ENCODE results near the gene FSTL3.
A peak's percentile ranks its signal among the peaks of the same experiment; 100 is the strongest.
"Not testable (repeated sequence)": the region's sequence is repeated elsewhere in the genome, so short reads cannot be mapped to it uniquely, and the experiment has no call there.

FSTL3 gene

GRCh38 chr19:715347-715746 lies 39.2 kb downstream of the FSTL3 start:
- no peak for DNase-seq

GRCh38 chr19:718251-718951 lies 42.2 kb downstream of the FSTL3 start:
- DNase-seq = no peak

- no peak for DNase-seq
These were observed 42.9 kb downstream of the FSTL3 start for GRCh38 chr19:718991-719512.

GRCh38 chr19:719636-720344 lies 43.6 kb downstream of the FSTL3 start:
- DNase-seq = peak; percentile 72

- no peak for DNase-seq
These were observed 44.4 kb downstream of the FSTL3 start for GRCh38 chr19:720345-721160.

GRCh38 chr19:722553-723101 lies 46.4 kb downstream of the FSTL3 start:
- no peak for DNase-seq

GRCh38 chr19:723247-723646 lies 47.1 kb downstream of the FSTL3 start:
- DNase-seq = no peak

GRCh38 chr19:723714-724113 lies 47.5 kb downstream of the FSTL3 start:
- no peak for DNase-seq

- DNase-seq = no peak
These were observed 49.4 kb downstream of the FSTL3 start for GRCh38 chr19:725461-726089.

- no peak for DNase-seq
These were observed 51.1 kb downstream of the FSTL3 start for GRCh38 chr19:726993-727956.

- no peak for DNase-seq
These were observed 51.8 kb downstream of the FSTL3 start for GRCh38 chr19:728011-728410.

- DNase-seq = not testable (repeated sequence)
These were observed 53.4 kb downstream of the FSTL3 start for GRCh38 chr19:729564-729963.

GRCh38 chr19:729965-730668 lies 53.9 kb downstream of the FSTL3 start:
- no peak for DNase-seq

- no peak for DNase-seq
These were observed 54.8 kb downstream of the FSTL3 start for GRCh38 chr19:731000-731399.

GRCh38 chr19:732148-733069 lies 56.2 kb downstream of the FSTL3 start:
- no peak for DNase-seq

Measured in NCI-H69 (cell line).